ENCODE measurements around the gene RNF103.
A peak's percentile ranks its signal among the peaks of the same experiment; 100 is the strongest.
"Not testable (repeated sequence)": the region's sequence is repeated elsewhere in the genome, so short reads cannot be mapped to it uniquely, and the experiment has no call there.

Gene RNF103

DNA sequence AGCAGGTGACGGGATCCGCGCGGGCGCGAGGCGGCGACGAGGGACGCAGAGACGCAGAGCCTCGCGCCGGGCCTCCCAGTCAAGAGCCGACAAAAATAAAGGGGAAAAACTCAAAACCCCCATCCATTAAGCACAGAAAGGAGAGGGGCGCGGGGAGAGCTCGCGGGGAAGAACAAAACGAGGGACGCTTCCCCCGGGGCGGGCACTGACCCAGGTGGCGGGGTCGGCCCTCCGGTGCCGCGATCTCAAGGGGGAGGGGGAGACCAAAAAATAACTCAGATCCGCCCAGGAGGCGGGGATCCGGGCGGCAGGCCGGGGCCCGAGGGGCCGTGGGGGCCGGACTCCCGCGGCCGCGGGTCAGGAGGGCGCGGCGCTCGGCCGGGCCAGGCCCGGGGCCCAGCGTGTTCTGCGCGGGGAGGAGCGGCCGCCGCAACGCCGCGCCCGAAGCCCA, 597 bp downstream of the RNF103 start:
- no peak for DNase-seq (ENCODE audit: low read depth)

DNA sequence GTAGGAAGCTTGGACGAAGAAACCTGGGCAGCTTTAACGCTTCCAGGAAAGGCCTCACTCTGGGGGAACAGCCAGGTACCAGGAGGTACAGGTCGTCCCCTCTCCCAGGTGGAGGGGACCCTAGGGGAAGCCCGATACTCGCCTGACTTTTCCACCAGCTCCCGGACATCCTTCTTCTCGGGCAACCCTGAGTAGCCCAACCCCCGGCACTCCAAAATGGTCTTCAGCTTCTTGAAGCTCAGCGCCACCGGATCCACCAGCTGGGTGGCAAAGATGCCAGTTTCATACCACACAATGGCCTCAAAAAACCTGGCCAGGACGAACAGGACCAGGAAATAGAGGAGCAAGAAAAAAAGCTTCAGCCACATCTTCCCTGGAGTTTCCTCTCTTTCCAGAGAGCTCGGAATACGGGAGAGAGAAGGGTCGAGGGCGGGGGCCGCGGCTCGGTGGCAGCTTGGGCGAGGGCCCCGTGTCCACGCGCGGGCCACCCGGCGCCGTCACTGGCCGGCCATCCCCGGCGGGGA, 1.1 kb downstream of the RNF103 start:
- DNase-seq (ENCODE audit: low read depth): peak; percentile 18

DNA sequence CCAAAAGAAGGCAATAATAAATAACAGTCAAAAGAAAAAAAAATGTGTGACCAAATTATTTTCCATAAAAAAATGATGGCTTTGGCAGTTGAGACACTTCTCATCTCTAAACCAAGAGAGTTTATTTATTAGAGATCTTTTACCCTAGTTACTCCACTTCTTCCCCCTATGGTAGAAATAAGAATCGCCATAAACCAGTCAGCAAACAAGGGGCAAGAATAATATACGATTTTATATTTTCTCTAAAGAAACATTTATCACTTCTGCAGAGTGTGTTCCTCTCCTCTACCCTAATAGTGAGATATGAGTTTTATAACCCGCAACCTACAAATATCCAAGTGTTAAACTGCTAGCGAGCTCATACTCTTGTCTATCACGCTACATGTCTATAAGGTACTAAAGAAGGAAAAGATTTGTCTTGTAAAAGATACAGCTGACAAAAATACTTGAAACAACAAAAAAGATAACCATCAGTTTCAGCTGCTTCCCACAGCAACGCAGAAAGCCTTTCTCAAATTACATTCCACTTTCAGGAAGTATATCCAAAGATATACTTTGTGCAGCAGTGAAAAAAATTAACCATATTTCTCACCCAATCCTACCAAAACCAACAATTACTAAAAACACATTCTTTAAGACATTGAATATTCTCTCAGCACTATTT, 2.3 kb downstream of the RNF103 start:
- no peak for DNase-seq (ENCODE audit: low read depth)

DNA sequence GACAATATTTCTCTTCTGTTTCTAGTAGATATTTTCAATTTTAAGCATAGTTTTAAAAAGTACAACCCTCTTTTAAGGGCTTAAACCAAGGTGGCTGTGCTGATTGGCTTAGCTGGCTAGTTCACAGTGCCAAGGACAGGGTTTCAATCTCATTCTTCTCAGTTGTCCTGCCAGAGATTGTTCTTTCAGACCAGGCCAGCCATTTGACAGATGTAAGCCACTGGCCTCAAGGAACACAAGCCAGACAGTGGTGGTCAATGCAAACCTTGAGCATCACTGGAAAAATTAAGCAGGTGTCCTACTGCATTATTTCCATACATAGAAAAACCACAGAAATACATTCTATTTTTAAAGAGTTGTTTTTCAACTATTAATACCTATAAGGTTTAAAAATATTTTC, 5.9 kb downstream of the RNF103 start:
- no peak for DNase-seq (ENCODE audit: low read depth)

DNA sequence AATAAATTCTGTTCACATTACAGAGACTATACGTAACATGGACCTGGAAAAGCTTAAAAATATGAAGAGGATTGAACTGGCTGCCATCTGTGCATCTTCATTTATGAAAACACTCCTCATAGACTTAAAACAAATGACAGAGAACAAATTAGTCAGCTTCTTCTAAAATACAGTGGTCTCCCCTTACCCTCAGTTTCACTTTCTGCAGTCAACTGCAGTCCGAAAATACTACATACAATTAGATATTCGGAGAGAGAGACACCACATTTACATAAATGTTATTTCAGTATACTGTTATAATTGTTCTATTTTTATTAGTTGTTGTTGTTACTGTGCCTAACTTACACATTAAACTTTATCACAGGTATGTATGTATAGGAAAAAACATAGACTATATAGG, 6.5 kb downstream of the RNF103 start:
- DNase-seq (ENCODE audit: low read depth): no peak

DNA sequence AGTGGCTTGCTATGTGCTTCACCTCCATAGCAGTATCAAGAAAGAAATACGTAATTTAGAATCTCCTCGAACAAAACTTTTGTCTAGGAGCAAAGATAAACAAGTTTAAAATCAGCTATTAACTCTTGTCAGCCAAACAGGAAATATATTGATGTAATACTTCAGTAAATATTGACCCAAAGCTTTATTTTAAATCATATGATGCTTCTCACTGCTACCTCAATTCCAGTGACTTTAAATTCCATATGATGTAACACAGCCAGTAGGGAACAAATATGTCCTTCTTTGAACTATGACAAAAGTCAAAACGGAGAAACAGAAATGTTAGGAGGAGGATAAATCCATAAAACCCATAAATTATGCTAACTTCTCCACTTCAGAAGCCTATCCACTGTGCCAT, 7.2 kb downstream of the RNF103 start:
- DNase-seq (ENCODE audit: low read depth): no peak

DNA sequence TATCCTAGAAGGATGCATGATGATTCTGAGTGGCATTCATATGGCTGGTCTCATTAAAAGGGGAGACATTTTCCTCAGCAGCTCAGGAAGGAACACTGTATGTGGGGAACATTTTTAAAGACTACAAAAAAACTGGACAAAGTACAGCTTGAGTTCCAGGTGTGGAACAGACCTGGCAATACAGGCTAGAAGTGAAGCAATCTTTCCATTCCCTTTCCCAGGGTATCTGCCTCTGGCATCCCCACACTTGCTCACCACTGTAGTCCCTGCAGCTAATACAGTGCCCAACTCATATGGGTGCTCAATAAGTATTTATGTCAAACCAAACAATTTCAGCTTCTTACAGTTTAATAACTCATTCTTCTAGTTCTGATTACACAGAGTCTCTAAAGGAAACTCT, 8.1 kb downstream of the RNF103 start:
- no peak for DNase-seq (ENCODE audit: low read depth)

DNA sequence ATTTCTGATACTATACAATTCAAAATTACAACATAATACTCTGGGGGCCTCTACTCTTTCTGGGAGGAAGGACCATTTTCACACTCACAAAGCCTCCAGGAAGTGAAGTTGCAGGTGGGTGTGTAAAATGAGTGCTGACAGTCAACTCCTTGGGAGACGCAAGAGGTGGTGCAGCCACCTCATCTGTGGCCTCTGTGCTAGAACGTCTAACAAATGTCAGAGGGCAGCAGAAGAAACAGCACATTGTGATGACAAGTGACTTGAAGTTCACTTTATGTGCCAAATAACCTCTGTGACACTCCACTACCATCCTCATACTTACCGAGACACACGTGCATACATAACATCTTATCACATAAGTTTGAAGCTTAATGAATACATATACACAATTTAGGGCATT, 10.2 kb downstream of the RNF103 start:
- DNase-seq (ENCODE audit: low read depth): no peak

DNA sequence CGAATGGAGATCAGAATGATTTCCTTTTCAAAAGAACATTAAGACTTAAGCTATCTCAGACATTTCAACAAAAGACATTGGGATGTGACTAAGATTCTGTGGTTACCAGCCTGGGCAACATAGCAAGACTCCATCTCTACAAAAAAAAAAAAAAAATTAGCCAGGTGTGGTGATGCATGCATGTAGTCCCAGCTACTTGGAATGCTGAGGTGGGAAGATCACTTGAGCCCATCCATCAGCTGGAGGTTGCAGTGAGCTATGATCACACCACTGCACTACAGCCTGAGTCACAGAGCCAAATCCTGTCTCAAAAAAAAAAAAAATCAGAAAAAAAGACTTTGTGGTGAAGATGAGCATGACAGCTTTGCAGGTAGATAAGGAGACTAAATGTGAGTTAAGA, 12.8 kb downstream of the RNF103 start:
- DNase-seq (ENCODE audit: low read depth): no peak

DNA sequence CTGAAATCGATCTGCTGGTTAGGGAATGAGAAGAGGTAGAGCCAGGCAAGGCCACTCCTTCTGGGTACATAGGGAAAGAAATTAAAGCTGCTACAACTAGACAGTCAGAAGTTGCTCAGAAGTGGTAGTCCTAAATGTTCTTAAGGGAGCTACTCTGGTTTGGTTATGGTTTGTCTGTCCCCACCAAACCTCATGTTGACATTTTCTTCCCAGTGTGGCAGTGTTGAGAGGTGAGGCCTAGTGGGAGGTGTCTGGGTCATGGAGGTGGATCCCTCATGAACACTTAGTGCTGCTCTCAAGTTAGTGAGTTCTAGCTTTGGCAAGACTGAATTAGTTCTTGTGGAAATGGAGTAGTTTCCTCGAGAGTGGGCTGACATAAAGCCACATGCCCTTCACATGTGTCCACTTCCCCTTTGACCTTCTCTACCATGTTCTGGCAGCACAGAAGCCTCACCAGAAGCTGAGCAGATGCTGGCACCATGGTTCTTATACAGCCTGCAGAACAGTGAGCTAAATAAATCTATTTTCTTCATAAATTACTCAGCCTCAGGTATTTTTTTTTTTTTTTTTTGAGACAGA, 14.7 kb downstream of the RNF103 start:
- no peak for DNase-seq (ENCODE audit: low read depth)

DNA sequence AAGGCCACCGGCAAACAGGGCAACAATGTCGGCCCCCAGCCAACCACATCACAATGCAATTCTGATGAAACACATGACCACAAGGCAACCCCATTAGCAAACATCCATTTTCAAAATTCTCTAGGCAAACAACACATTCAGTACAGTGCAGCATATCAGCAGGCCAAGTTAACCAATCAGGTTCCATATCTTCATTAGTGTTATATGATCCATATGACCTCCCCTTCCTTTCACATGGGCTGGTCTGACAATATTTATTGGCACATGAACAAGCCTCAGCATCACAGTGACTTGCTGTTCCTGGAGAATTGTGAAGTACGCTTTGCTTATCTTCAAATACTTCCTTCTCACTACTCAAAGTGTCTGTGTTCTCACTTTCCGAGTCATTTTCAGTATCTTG, 19.8 kb downstream of the RNF103 start:
- DNase-seq (ENCODE audit: low read depth): no peak

DNA sequence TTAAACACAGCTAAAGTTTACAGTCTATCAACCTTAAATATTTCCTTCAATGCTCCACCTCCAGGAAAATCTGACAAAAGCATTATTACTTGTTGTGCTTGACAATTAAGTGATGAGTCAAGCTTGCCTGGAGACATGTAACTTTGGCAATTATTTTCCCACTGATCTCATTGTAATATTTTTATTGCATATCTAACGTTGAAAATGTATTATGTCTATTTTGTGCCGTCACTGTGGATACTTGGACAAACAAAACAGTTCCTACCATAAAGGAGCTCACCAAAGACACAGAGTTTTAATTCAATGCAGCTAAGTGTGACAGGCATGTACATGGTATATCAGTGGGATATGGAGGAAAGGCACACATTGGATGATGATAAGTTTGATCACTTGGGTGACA, 24.7 kb downstream of the RNF103 start:
- no peak for DNase-seq (ENCODE audit: low read depth)

DNA sequence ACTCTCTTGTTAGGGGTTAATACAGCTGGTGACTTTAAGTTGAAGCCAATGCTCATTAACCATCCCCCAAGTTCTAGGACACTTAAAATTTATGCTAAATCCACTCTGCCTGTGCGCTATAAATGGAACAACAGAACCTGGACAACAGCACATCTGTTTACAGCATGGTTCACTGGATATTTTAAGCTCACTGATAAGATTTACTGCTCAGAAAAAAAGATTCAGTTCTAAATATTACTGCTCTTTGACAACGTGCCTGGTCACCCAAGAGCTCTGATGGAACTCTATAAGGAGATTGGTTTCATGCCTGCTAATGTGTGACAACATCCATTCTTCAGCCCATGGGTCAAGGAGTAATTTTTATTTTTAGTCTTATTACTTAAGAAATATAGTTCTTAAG, 27.5 kb downstream of the RNF103 start:
- DNase-seq (ENCODE audit: low read depth): no peak

DNA sequence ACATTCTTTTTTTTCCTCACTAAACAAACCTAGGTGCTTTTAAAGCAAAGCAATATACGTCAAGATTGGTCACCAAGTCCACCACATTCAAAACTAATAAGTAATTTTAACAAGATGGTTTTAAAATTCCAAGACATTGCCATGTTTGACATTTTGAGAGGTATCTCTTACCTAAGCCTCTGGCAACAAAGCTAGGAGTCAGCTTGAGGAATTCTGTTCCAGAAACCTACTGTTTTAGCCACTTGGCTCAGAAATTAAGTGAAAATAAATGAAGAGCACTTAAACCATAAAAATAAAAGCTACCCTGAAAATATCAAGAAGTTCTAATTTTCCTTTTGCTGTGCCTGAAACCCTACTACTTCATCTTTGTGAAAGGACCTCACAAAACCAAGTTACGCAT, 30.4 kb downstream of the RNF103 start:
- no peak for DNase-seq (ENCODE audit: low read depth)

DNA sequence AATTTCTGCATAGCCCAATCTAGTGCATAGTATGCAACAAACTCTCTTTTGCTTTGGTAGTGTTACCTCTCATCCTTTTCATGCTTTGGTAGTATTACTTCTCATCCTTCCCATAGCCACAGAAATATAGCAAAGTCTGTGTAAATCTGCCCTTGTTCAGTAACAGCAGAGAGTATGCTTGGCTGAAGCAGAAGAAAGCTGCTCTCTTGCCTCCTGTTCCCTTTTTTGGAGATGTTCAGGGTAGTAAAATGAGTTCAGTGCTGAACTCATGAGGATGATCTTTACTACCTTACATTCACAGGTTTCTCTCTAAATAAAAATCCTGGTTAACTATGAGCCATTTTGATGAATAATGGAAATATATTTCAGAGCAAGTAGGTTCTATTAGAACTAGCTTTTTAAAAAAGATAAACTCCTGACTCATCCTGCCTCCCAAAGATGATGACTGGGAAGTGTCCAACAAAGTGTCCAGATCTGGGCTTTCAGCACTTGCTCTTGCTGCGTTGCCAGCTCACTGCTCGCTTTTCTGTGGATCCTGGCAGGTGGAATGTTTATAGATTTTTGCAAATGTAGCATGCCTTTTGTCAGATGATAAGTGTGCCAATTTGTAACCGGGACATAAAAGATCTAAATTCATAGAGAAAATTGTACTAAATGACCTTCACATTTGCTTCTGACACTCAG, 31.0 kb downstream of the RNF103 start:
- DNase-seq (ENCODE audit: low read depth): no peak

DNA sequence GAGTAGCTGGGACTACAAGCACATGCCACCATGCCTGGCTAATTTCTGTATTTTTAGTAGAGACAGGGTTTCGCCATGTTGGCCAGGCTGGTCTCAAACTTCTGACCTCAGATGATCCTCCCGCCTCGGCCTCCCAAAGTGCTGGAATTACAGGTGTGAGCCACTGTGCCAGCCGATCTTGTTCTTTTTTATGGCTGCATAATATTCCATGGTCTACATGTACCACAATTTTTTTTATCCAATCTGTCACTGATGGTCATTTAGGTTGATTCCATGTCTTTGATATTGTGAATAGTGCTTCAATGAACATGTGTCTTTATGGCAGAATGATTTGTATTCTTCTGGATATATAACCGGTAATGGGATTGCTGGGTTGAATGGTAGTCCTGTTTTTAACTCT, 34.0 kb downstream of the RNF103 start:
- DNase-seq (ENCODE audit: low read depth): not testable (repeated sequence)

DNA sequence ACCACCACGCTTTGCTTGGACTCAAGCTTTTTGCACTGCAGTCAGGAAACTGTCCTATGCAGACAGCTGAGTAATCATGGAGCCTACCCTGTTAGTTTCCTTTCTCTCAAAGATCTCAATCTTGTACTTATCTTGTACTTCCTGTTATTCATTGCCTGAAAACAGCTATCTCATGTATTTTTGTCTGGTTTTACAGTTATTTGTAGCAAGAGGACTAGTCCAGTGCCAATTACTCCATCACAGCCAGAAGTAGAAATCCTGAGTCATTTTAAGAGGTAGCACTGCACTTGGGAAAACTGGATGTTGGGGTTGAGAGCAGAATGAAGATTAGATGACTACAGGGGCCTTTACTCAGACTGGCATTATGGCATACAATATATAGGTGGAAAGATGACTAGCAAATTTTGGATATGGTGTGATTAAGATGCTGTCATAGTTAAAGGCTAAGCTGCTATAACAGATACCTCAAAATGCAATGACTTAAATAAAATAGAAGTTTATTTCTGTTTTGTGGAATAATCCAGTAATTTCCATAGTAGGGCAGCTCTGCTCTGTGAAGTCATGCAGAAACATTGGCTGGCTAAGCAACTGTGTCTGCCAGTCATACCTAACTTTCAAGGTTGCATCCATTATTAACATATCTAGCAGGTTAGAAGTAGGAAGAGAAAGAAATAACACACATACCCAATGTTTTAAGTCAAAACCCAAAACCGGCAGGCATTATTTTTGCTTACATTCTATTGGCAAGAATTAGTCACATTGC, 39.3 kb downstream of the RNF103 start:
- DNase-seq (ENCODE audit: low read depth): no peak

DNA sequence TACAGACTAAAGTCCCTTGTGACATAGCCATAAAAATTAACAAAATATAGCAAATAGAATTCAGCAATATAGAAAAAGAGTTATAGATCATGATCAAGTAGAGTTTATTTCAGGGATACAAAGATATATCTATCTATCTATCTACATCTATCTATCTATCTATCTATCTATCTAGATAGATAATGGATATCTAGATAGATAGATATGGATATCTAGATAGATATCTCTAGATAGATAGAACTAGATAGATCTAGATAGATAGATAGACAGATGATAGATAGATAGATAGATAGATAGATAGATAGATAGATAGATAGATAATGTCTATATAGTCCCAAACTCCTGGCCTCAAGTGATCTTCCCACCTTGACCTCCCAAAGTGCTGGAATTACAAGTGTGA, 43.1 kb downstream of the RNF103 start:
- DNase-seq (ENCODE audit: low read depth): no peak

DNA sequence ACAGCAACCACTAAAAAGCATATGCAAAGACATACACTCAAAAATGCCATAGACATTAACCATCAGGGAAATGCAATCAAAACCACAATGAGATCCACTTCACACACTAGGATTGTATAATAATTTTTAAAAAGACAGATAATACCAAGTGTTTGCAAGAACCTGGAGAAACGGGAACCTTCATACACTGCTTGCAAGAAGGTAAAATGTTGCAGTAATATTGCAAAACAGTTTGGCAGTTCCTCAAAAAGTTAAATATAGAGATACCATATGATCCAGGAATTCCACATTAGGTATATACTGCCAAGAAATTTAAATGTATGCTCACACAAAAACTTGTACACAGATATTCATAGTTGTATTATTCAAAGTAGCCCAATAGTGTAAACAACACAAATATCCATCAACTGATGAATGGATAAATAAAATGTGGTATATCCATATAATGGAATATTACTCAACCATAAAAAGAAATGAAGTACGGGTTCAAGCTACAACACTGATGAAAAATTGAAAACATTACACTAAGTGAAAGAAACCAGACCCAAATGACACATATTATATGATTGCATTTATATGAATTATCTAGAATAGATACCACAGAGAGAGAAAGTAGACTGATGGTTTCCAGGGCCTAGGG, 45.7 kb downstream of the RNF103 start:
- DNase-seq (ENCODE audit: low read depth): no peak

DNA sequence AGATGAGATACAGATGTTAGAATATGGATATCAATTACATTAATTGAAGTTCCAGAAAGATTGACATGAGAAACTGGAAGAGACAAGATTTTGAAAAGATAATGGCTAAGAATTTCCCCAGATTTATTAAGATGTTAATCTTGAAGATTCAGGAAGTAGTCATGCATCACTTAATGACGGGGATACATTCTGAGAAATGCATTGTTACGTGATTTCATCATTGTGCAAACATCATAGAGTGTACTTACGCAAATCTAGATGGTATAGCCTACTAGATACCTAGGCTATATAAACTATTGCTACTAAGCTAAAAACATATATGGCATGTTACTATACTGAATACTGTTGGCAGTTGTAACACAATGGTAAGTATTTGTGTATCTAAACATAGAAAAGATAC, 53.6 kb downstream of the RNF103 start:
- no peak for DNase-seq (ENCODE audit: low read depth)

DNA sequence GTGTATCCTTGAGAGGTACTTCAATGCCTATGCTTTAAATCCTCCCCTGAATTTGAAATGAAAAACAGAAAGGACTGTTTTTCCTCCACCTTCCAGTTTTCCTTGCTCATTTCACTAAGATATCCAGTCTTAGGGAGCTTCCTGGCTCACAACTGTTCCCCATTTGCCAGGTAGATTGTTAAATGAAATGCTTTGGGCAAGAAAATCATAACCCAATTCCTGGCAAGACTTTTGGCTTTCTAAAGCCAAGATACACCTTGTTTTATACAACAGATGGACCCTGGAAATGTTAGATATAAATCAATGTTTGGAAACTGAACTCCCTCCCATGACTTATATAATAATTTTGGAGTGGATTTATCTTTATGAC, 56.9 kb downstream of the RNF103 start:
- DNase-seq (ENCODE audit: low read depth): no peak

DNA sequence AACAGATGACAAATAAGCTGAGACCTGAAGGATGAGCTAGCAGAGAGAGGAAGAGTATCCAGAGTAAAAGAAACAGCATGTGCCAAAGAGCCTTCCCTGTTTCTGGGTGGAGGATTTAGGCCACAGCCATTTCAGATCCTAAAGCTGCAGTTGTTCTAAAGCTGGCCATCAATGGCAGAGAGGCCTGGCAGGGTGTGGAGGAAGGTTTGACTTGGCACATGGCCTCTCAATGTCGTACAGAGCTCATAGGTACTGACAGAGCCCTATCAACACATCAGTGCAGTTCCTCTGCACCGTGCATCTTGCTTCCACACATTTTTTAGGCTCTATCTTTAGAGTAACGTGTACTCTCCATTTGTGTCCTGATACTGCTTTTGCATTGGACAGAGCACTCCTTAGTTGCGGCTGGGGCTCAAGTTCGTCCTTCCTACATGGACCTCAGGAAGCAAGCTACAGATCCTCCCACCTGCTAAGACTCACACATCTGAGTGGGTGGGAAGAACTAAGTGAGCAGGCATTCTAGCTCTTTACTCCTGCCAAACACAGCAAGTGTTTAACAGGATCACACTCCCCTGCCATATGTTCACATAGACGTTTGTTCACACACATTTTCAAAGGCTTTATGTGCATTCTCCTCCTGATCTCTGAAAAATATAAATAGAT, 57.4 kb downstream of the RNF103 start:
- DNase-seq (ENCODE audit: low read depth): no peak
